HCT116 (cell line): ENCODE measurements around the gene GRB10. TPM values are rescaled to one million over a fixed set of nuclear protein-coding genes. Genes with fewer than 3 reads are reported as not detected.

Experiments used
- ATAC-seq: fragments of 200-7000 bp; cut with Tn5 transposase; 2 replicates; pipeline ENCODE4 v1.9.1; 2020; ENCODE audit warnings: mild to moderate bottlenecking, moderate library complexity
- BruUV-seq: library from RNA; stranded (reverse); fragments of 400-500 nt; replicated peaks from 2 replicates; lab custom pipeline; 2021; lab: Mats Ljungman, UMichigan
- CTCF ChIA-PET: fragments of 300-600 bp; sonication (Branson Sonifier 250); formaldehyde crosslinking; loops from one replicate; lab custom pipeline; 2021; ENCODE audit warnings: antibody characterized with exemption; lab: Charles Lee
- POLR2A ChIA-PET: fragments of 300-600, 350-600 bp; sonication (Branson Sonifier 250); formaldehyde crosslinking; loops from one replicate; lab custom pipeline; 2021; ENCODE audit warnings: antibody characterized with exemption; lab: Charles Lee
- RAD21 ChIA-PET, 2 experiments: fragments of 300-600 bp; sonication (Branson Sonifier 250); formaldehyde crosslinking; loops; one replicate each; lab custom pipeline; 2023; ENCODE audit warnings: low total read pairs in 2 of 2; ENCODE audit not compliant: uncharacterized antibody in 2 of 2, unreplicated experiment in 2 of 2, low non-redundant PET in 1 of 2; lab: Charles Lee
- DNase-seq: peaks from one replicate; pipeline ENCODE4 v3.0.0-alpha.2; 2010; ENCODE audit warnings: low read depth, low spot score
- H2AFZ ChIP-seq: fragments of 200-600 bp; shearing (Covaris generic), sonication (generic); 2 replicates; pipeline ENCODE4 v1.6.1; 2017; ENCODE audit warnings: low read depth, mixed run types, mixed read lengths, antibody characterized with exemption, low read length; ENCODE audit not compliant: poor library complexity, severe bottlenecking
- H3K27ac ChIP-seq: 2 replicates; pipeline ENCODE4 v1.5.1; 2012; ENCODE audit warnings: low read depth, low read length
- H3K27me3 ChIP-seq: fragments of 200-600 bp; sonication (generic); 2 replicates; pipeline ENCODE4 v1.6.1; 2016; ENCODE audit warnings: mixed run types, low read length, mixed read lengths; ENCODE audit not compliant: insufficient read depth
- H3K36me3 ChIP-seq, 2 experiments: fragments of 200-500 bp in 1 of 2; fragments of 200-600 bp in 1 of 2; sonication (Bioruptor generic) in 1 of 2; sonication (generic) in 1 of 2; 2 replicates each; pipeline versions ENCODE4 v1.5.1 to v1.6.1; 2014 to 2016; ENCODE audit warnings: low read length in 2 of 2, inconsistent platforms in 1 of 2, mixed read lengths in 1 of 2, mixed run types in 1 of 2; ENCODE audit not compliant: insufficient read depth in 2 of 2, control insufficient read depth in 1 of 2
- H3K4me1 ChIP-seq, 2 experiments: fragments of 200-600 bp in 1 of 2; sonication (generic) in 1 of 2; 2 replicates each; pipeline versions ENCODE4 v1.5.1 to v1.6.1; 2012 to 2017; ENCODE audit warnings: low read length in 2 of 2, inconsistent platforms in 1 of 2, mild to moderate bottlenecking in 1 of 2, mixed read lengths in 1 of 2, mixed run types in 1 of 2, moderate library complexity in 1 of 2; ENCODE audit not compliant: insufficient read depth in 2 of 2, control insufficient read depth in 1 of 2
- H3K4me2 ChIP-seq: fragments of 200-600 bp; sonication (generic); 2 replicates; pipeline ENCODE4 v1.6.1; 2017; ENCODE audit warnings: mixed run types, low read length, mixed read lengths
- H3K4me3 ChIP-seq, 2 experiments: fragments of 200-600 bp in 1 of 2; sonication (generic) in 1 of 2; replicated peaks in 1 of 2; 2 replicates each; pipeline ENCODE4 v1.5.1; 2011 to 2016; ENCODE audit warnings: low read length in 2 of 2, control low read depth in 1 of 2, low read depth in 1 of 2, mild to moderate bottlenecking in 1 of 2, mixed read lengths in 1 of 2, mixed run types in 1 of 2
- H3K79me2 ChIP-seq: fragments of 200-600 bp; sonication (generic); 2 replicates; pipeline ENCODE4 v1.6.1; 2017; ENCODE audit warnings: mild to moderate bottlenecking, mixed run types, low read length, moderate library complexity, mixed read lengths; ENCODE audit not compliant: insufficient read depth
- H3K9ac ChIP-seq: fragments of 200-600 bp; sonication (generic); 2 replicates; pipeline ENCODE4 v1.6.1; 2016; ENCODE audit warnings: low read length, mixed read lengths
- H3K9me2 ChIP-seq: fragments of 200-600 bp; sonication (generic), shearing (Covaris generic); 2 replicates; pipeline ENCODE4 v1.6.1; 2017; ENCODE audit warnings: mixed run types, mild to moderate bottlenecking, moderate library complexity; ENCODE audit not compliant: insufficient read depth
- H3K9me3 ChIP-seq, 2 experiments: fragments of 200-500 bp in 1 of 2; fragments of 200-600 bp in 1 of 2; sonication (Bioruptor generic) in 1 of 2; sonication (generic) in 1 of 2; 2 replicates each; pipeline ENCODE4 v1.6.1; 2014 to 2017; ENCODE audit warnings: low read length in 2 of 2, mixed read lengths in 2 of 2, inconsistent platforms in 1 of 2, low read depth in 1 of 2, mild to moderate bottlenecking in 1 of 2, mixed run types in 1 of 2, moderate library complexity in 1 of 2; ENCODE audit not compliant: control insufficient read depth in 1 of 2, insufficient read depth in 1 of 2
- H4K20me1 ChIP-seq: fragments of 200-600 bp; sonication (generic), shearing (Covaris generic); 2 replicates; pipeline ENCODE4 v1.6.1; 2017; ENCODE audit warnings: mixed run types, mild to moderate bottlenecking, moderate library complexity; ENCODE audit not compliant: insufficient read depth
- EZH2phosphoT487 ChIP-seq: fragments of 200-600 bp; IDR thresholded peaks from 2 replicates; pipeline ENCODE4 v1.6.1; 2018; ENCODE audit warnings: antibody characterized with exemption, borderline replicate concordance
- FOSL1 ChIP-seq: IDR thresholded peaks from 2 replicates; pipeline ENCODE4 v1.6.1; 2012; ENCODE audit warnings: low read depth
- POLR2AphosphoS5 ChIP-seq: IDR thresholded peaks from 2 replicates; pipeline ENCODE4 v1.6.1; 2011; ENCODE audit warnings: mild to moderate bottlenecking, low read depth, low read length, moderate library complexity
- RAD21 ChIP-seq: IDR thresholded peaks from 2 replicates; pipeline ENCODE4 v1.6.1; 2012; ENCODE audit warnings: low read depth, mild to moderate bottlenecking
- SRF ChIP-seq: IDR thresholded peaks from 2 replicates; pipeline ENCODE4 v1.6.1; 2012; ENCODE audit warnings: low read depth
- intact Hi-C: fragments of 100-400 bp; cut with micrococcal nuclease; formaldehyde crosslinking; loops from 2 replicates; pipeline ENCODE4 v1.10.0; 2022
- total RNA-seq: library from RNA; stranded (reverse); gene quantifications from one replicate; pipeline ENCODE4 v1.2.1, GENCODE V29; 2021; ENCODE audit not compliant: unreplicated experiment
- TF ChIP-seq, protein P1 (sequence below): IDR thresholded peaks from 2 replicates; pipeline ENCODE4 v1.6.1; 2012
- TF ChIP-seq, protein P2 (sequence below), 3 experiments: fragments of 200-600 bp in 1 of 3; sonication (generic) in 1 of 3; IDR thresholded peaks in 2 of 3; conservative IDR thresholded peaks in 1 of 3; 2 replicates each; pipeline ENCODE4 v1.5.1; 2012 to 2017; ENCODE audit warnings: low read depth in 2 of 3, low read length in 2 of 3, antibody characterized with exemption in 1 of 3, borderline replicate concordance in 1 of 3, control low read depth in 1 of 3, mild to moderate bottlenecking in 1 of 3, mixed read lengths in 1 of 3, mixed run types in 1 of 3, moderate library complexity in 1 of 3; ENCODE audit not compliant: insufficient read depth in 1 of 3
- TF ChIP-seq, protein P3 (sequence below): IDR thresholded peaks from 2 replicates; pipeline ENCODE4 v1.6.1; 2011; ENCODE audit warnings: mild to moderate bottlenecking, low read length, moderate library complexity; ENCODE audit not compliant: insufficient replicate concordance; ENCODE audit errors: extremely low read depth

Gene GRB10
- total RNA-seq, 1 experiment from 2014 or later: 37.3 TPM

DNA sequence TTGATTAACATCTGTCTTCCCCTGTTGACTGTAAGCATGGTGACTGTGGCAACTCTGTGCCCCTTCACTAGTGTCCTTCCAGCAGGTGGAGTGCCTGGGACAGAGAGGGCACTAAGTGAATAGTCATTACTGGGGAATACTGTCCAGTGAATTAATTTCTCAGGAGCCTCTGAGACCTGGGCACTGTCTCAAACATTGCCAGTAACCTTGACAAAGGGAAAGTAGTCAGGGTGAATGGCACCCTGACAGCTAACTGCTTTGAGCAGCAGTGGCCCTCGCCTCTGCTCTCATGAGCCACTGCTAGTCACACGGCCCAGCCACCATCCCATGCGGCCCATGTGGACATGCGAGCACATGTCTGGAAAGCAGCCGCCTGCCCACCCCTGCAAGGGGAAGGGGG is 13.1 kb upstream of the GRB10 start:
- TF ChIP-seq SRF (no peak), POLR2AphosphoS5 (no peak), EZH2phosphoT487 (no peak), FOSL1 (no peak), RAD21 (peak; percentile 68)
- TF ChIP-seq, protein P1, sequence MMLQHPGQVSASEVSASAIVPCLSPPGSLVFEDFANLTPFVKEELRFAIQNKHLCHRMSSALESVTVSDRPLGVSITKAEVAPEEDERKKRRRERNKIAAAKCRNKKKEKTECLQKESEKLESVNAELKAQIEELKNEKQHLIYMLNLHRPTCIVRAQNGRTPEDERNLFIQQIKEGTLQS: no peak
- TF ChIP-seq, protein P2, sequence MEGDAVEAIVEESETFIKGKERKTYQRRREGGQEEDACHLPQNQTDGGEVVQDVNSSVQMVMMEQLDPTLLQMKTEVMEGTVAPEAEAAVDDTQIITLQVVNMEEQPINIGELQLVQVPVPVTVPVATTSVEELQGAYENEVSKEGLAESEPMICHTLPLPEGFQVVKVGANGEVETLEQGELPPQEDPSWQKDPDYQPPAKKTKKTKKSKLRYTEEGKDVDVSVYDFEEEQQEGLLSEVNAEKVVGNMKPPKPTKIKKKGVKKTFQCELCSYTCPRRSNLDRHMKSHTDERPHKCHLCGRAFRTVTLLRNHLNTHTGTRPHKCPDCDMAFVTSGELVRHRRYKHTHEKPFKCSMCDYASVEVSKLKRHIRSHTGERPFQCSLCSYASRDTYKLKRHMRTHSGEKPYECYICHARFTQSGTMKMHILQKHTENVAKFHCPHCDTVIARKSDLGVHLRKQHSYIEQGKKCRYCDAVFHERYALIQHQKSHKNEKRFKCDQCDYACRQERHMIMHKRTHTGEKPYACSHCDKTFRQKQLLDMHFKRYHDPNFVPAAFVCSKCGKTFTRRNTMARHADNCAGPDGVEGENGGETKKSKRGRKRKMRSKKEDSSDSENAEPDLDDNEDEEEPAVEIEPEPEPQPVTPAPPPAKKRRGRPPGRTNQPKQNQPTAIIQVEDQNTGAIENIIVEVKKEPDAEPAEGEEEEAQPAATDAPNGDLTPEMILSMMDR (IDR thresholded peaks at IDR 0.05 in 2 of 3, conservative IDR thresholded peaks at IDR 0.05 in 1 of 3; ENCODE audit: borderline replicate concordance in 1 of 3, insufficient read depth in 1 of 3, low read depth in 2 of 3, low read length in 2 of 3): peak; percentile 27 to 52 (median 39); a peak in 4 of 6 replicates
- TF ChIP-seq, protein P3, sequence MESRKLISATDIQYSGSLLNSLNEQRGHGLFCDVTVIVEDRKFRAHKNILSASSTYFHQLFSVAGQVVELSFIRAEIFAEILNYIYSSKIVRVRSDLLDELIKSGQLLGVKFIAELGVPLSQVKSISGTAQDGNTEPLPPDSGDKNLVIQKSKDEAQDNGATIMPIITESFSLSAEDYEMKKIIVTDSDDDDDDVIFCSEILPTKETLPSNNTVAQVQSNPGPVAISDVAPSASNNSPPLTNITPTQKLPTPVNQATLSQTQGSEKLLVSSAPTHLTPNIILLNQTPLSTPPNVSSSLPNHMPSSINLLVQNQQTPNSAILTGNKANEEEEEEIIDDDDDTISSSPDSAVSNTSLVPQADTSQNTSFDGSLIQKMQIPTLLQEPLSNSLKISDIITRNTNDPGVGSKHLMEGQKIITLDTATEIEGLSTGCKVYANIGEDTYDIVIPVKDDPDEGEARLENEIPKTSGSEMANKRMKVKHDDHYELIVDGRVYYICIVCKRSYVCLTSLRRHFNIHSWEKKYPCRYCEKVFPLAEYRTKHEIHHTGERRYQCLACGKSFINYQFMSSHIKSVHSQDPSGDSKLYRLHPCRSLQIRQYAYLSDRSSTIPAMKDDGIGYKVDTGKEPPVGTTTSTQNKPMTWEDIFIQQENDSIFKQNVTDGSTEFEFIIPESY: no peak
- Histone ChIP-seq H3K4me2 (no peak overlapping the region), H3K4me1 (peaks cover 11 to 13% of the 10 kb centered on the region in 2 experiments; a peak in 3 of 4 replicates), H3K27ac (no peak overlapping the region), H3K4me3 (no peak overlapping the region), H4K20me1 (no peaks in the 10 kb centered on the region), H3K9me2 (no peaks in the 10 kb centered on the region), H3K27me3 (peaks cover 8% of the 10 kb centered on the region; the same call in 1 of the 2 replicates), H3K36me3 (no peaks in the 10 kb centered on the region), H2AFZ (peak overlapping the region; percentile 16), H3K79me2 (no peaks in the 10 kb centered on the region; the same call in 1 of the 2 replicates), H3K9ac (no peak overlapping the region), H3K9me3 (peaks cover 0 to 6% of the 10 kb centered on the region in 2 experiments; a peak in 1 of 4 replicates)
- BruUV-seq: no TSS peak
- DNase-seq (no peak), ATAC-seq (no peak; the same call in 1 of the 2 replicates)
- RAD21 ChIA-PET: no interaction called here
- intact Hi-C loops: loop anchor here (5.0 to 10.0 kb wide), 2 partner anchors 186 to 369 kb away; no protein-coding TSS in a partner anchor
- CTCF ChIA-PET: interaction anchor here (1.2 kb wide), 1 partner anchor 16 kb away, joined by 3 read pairs; no protein-coding TSS in a partner anchor
- POLR2A ChIA-PET: no interaction called here
